Lower leg skin (tissue), 4 donors: ENCODE results near the gene CTIF. TPM values are rescaled to one million over a fixed set of nuclear protein-coding genes. Genes with fewer than 3 reads are reported as not detected.
A peak's percentile ranks its signal among the peaks of the same experiment; 100 is the strongest.

Source experiments
- DNase-seq, 2 donors: peaks; one replicate each; pipeline ENCODE4 v3.0.0-alpha.2; 2019; ENCODE audit warnings: low spot score in 2 of 2
- H3K4me3 ChIP-seq: fragments of 200-600 bp; sonication (generic); 2 replicates; pipeline ENCODE4 v1.5.1; 2017; ENCODE audit warnings: mild to moderate bottlenecking, low read depth; ENCODE audit not compliant: poor library complexity, severe bottlenecking
- CTCF ChIP-seq, 3 donors: fragments of 450-650 bp; IDR thresholded peaks; one replicate each; pipeline ENCODE4 v1.5.1; 2016; ENCODE audit warnings: antibody characterized with exemption in 3 of 3, mild to moderate bottlenecking in 3 of 3, moderate library complexity in 2 of 3
- POLR2A ChIP-seq, 2 donors: fragments of 450-650 bp; IDR thresholded peaks; one replicate each; pipeline ENCODE4 v1.6.1; 2016 to 2017; ENCODE audit warnings: antibody characterized with exemption in 2 of 2, mild to moderate bottlenecking in 1 of 2, moderate library complexity in 1 of 2
- WGBS, 2 donors: methylation state at CpG; one replicate each; pipeline ENCODE4 v1.1.5; 2018; 5-methylcytosine and 5-hydroxymethylcytosine counted together
- intact Hi-C: fragments of 100-400 bp; cut with DNase I; formaldehyde crosslinking; loops from one replicate; pipeline ENCODE4 v1.15.0; 2023; ENCODE audit warnings: low total_unique reads
- total RNA-seq, 4 donors: library from RNA; depleted of rRNA; stranded (reverse); fragments of >200 nt; gene quantifications; one replicate each; pipeline ENCODE4 v1.1.0, GENCODE V29; 2016

Gene CTIF
- total RNA-seq, 4 donors from 2014 or later: 22.6 to 44.0 (median 30.2) TPM

GRCh38 chr18:48668466-48669179 lies 129.8 kb downstream of the CTIF start:
- WGBS, 2 donors: 89 to 92% methylated on average over 15 of the region's 15 CpGs
- DNase-seq: peak in 1 of 2 donors; percentile 54
- TF ChIP-seq CTCF (IDR thresholded peaks at IDR 0.05): no peak
- TF ChIP-seq POLR2A (IDR thresholded peaks at IDR 0.05): no peak
- no peak overlapping the region for H3K4me3 ChIP-seq
- intact Hi-C loops: no loop called here

GRCh38 chr18:48669180-48669675 lies 130.4 kb downstream of the CTIF start:
- no peak for DNase-seq
- WGBS, 2 donors: 93 to 96% methylated on average over 3 of the region's 3 CpGs
- TF ChIP-seq CTCF (IDR thresholded peaks at IDR 0.05): no peak
- no peak for TF ChIP-seq POLR2A (IDR thresholded peaks at IDR 0.05)
- intact Hi-C loops: no loop called here
- H3K4me3 ChIP-seq: no peak overlapping the region

GRCh38 chr18:48669991-48670750 lies 131.3 kb downstream of the CTIF start:
- no peak overlapping the region for H3K4me3 ChIP-seq
- TF ChIP-seq POLR2A (IDR thresholded peaks at IDR 0.05) (no peak), CTCF (IDR thresholded peaks at IDR 0.05) (no peak)
- peak in 1 of 2 donors; percentile 65 for DNase-seq
- WGBS, 2 donors: 85 to 94% methylated on average over 7 of the region's 7 CpGs
- intact Hi-C loops: loop anchor here (10.0 kb wide), 1 partner anchor 745 kb away; no protein-coding TSS in a partner anchor

GRCh38 chr18:48670751-48671560 lies 132.1 kb downstream of the CTIF start:
- peak in 1 of 2 donors; percentile 25 for DNase-seq
- WGBS, 2 donors: 93 to 96% methylated on average over 4 of the region's 4 CpGs
- intact Hi-C loops: loop anchor here (10.0 kb wide), 1 partner anchor 744 kb away; no protein-coding TSS in a partner anchor
- no peak overlapping the region for H3K4me3 ChIP-seq
- TF ChIP-seq CTCF (IDR thresholded peaks at IDR 0.05) (no peak), POLR2A (IDR thresholded peaks at IDR 0.05) (no peak)

- intact Hi-C loops: loop anchor here (10.0 kb wide), 1 partner anchor 743 kb away; no protein-coding TSS in a partner anchor
- no peak for DNase-seq
- TF ChIP-seq CTCF (IDR thresholded peaks at IDR 0.05) (no peak), POLR2A (IDR thresholded peaks at IDR 0.05) (no peak)
- no peak overlapping the region for H3K4me3 ChIP-seq
- WGBS, 2 donors: 97 to 100% methylated on average over 1 of the region's 1 CpG
Measured at GRCh38 chr18:48671561-48671945, 132.7 kb downstream of the CTIF start.
